Trophoblast cell (in vitro differentiated cells and primary cell): ENCODE data around the gene ZAP70.

ENCODE experiments used
- DNase-seq, 2 donors: peaks; one replicate each; pipeline ENCODE4 v3.0.0-alpha.2; 2016
- H2AFZ ChIP-seq: 2 replicates; pipeline ENCODE4 v1.6.1; 2013; ENCODE audit warnings: low read length, moderate library complexity, mild to moderate bottlenecking; ENCODE audit not compliant: insufficient read depth, poor library complexity
- H2AK5ac ChIP-seq: 2 replicates; pipeline ENCODE4 v1.6.1; 2013; ENCODE audit warnings: mild to moderate bottlenecking, low read length
- H2BK120ac ChIP-seq: 2 replicates; pipeline ENCODE4 v1.6.1; 2013; ENCODE audit warnings: low read length, mild to moderate bottlenecking, moderate library complexity; ENCODE audit not compliant: insufficient read depth, poor library complexity
- H2BK12ac ChIP-seq: 2 replicates; pipeline ENCODE4 v1.6.1; 2013; ENCODE audit warnings: mild to moderate bottlenecking, low read length, moderate library complexity
- H2BK5ac ChIP-seq: 2 replicates; pipeline ENCODE4 v1.6.1; 2013; ENCODE audit warnings: low read length, low read depth, moderate library complexity, mild to moderate bottlenecking; ENCODE audit not compliant: poor library complexity
- H3K14ac ChIP-seq: 2 replicates; pipeline ENCODE4 v1.6.1; 2013; ENCODE audit warnings: mild to moderate bottlenecking, low read length
- H3K18ac ChIP-seq: 2 replicates; pipeline ENCODE4 v1.6.1; 2013; ENCODE audit warnings: mild to moderate bottlenecking, low read length
- H3K23ac ChIP-seq: 2 replicates; pipeline ENCODE4 v1.6.1; 2013; ENCODE audit warnings: low read length
- H3K27ac ChIP-seq: 2 replicates; pipeline ENCODE4 v1.5.1; 2013; ENCODE audit warnings: low read depth, mild to moderate bottlenecking, inconsistent platforms, low read length, moderate library complexity
- H3K27me3 ChIP-seq: 2 replicates; pipeline ENCODE4 v1.6.1; 2013; ENCODE audit warnings: inconsistent platforms, mild to moderate bottlenecking, low read length, moderate library complexity; ENCODE audit not compliant: insufficient read depth
- H3K36me3 ChIP-seq, 2 experiments: 1 replicate in 1 of 2; 2 replicates in 1 of 2; pipeline ENCODE4 v1.6.1; 2013; ENCODE audit warnings: low read length in 2 of 2, mild to moderate bottlenecking in 2 of 2, moderate library complexity in 1 of 2; ENCODE audit not compliant: insufficient read depth in 2 of 2, control insufficient read depth in 1 of 2
- H3K4ac ChIP-seq: 2 replicates; pipeline ENCODE4 v1.6.1; 2013; ENCODE audit warnings: low read depth, mild to moderate bottlenecking, low read length, moderate library complexity
- H3K4me1 ChIP-seq, 2 experiments: 1 replicate in 1 of 2; 2 replicates in 1 of 2; pipeline ENCODE4 v1.6.1; 2013; ENCODE audit warnings: low read length in 2 of 2, mild to moderate bottlenecking in 2 of 2, moderate library complexity in 1 of 2; ENCODE audit not compliant: insufficient read depth in 2 of 2, control insufficient read depth in 1 of 2
- H3K4me2 ChIP-seq: 2 replicates; pipeline ENCODE4 v1.6.1; 2013; ENCODE audit warnings: inconsistent platforms, mild to moderate bottlenecking, low read length, moderate library complexity
- H3K4me3 ChIP-seq: 2 replicates; pipeline ENCODE4 v1.5.1; 2013; ENCODE audit warnings: mild to moderate bottlenecking, low read depth, low read length, inconsistent platforms
- H3K79me1 ChIP-seq: one replicate; pipeline ENCODE4 v1.6.1; 2013; ENCODE audit warnings: low read length
- H3K79me2 ChIP-seq: 2 replicates; pipeline ENCODE4 v1.6.1; 2013; ENCODE audit warnings: low read length, mild to moderate bottlenecking; ENCODE audit not compliant: control insufficient read depth, insufficient read depth, poor library complexity
- H3K9ac ChIP-seq: 2 replicates; pipeline ENCODE4 v1.6.1; 2013; ENCODE audit warnings: mild to moderate bottlenecking, low read length
- H3K9me3 ChIP-seq: 2 replicates; pipeline ENCODE4 v1.6.1; 2013; ENCODE audit warnings: low read depth, mild to moderate bottlenecking, control low read depth, inconsistent platforms, low read length; ENCODE audit not compliant: insufficient read depth
- H4K12ac ChIP-seq: 2 replicates; pipeline ENCODE4 v1.6.1; 2013; ENCODE audit warnings: low read depth, mild to moderate bottlenecking, low read length, moderate library complexity
- H4K8ac ChIP-seq: 2 replicates; pipeline ENCODE4 v1.6.1; 2013; ENCODE audit warnings: low read depth, mild to moderate bottlenecking, low read length, moderate library complexity
- H4K91ac ChIP-seq: one replicate; pipeline ENCODE4 v1.6.1; 2013; ENCODE audit warnings: low read depth, mild to moderate bottlenecking, low read length, moderate library complexity
- WGBS: extraction: QIAGEN DNeasy Blood & Tissue Kit; methylation state at CpG from one replicate; pipeline ENCODE4 v1.1.7; 2013; ENCODE audit warnings: missing lambda C conversion rate; ENCODE audit not compliant: insufficient read length, insufficient coverage; ENCODE audit errors: extremely low coverage; 5-methylcytosine and 5-hydroxymethylcytosine counted together

ZAP70 gene

GRCh38 chr2:97754690-97755346 is 41.4 kb downstream of the ZAP70 start:
- H2AFZ ChIP-seq = no peak overlapping the region

GRCh38 chr2:97755491-97755890 is 42.1 kb downstream of the ZAP70 start:
- no peak overlapping the region for H3K9ac ChIP-seq
- H4K8ac ChIP-seq = no peak overlapping the region
- H3K18ac ChIP-seq = no peak overlapping the region
- peaks cover 0 to 3% of the 10 kb centered on the region in 2 experiments for H3K4me1 ChIP-seq
- H3K23ac ChIP-seq = no peak overlapping the region
- H2AFZ ChIP-seq = no peak overlapping the region
- no peak overlapping the region for H3K14ac ChIP-seq
- H3K27ac ChIP-seq = no peak overlapping the region
- H3K36me3 ChIP-seq = peaks cover 21 to 25% of the 10 kb centered on the region in 2 experiments
- H2BK12ac ChIP-seq = no peak overlapping the region
- no peak overlapping the region for H2AK5ac ChIP-seq
- H3K9me3 ChIP-seq = no peaks in the 10 kb centered on the region
- H2BK120ac ChIP-seq = no peak overlapping the region
- no peak overlapping the region for H4K91ac ChIP-seq
- H2BK5ac ChIP-seq = no peak overlapping the region
- no peak overlapping the region for H3K4me3 ChIP-seq
- no peaks in the 10 kb centered on the region for H3K79me1 ChIP-seq
- no peaks in the 10 kb centered on the region for H3K27me3 ChIP-seq
- H3K4ac ChIP-seq = no peak overlapping the region
- H4K12ac ChIP-seq = no peak overlapping the region
- no peaks in the 10 kb centered on the region for H3K79me2 ChIP-seq
- no peak for DNase-seq
- H3K4me2 ChIP-seq = no peak overlapping the region
- no CpG with 5 or more reads among the region's 2 CpGs for WGBS

More at GRCh38 chr2:97754690-97755346, 41.4 kb downstream of the ZAP70 start:
- H3K79me2 ChIP-seq = no peaks in the 10 kb centered on the region
- H4K12ac ChIP-seq = no peak overlapping the region
- H3K27ac ChIP-seq = no peak overlapping the region
- H2AK5ac ChIP-seq = no peak overlapping the region
- H3K4me3 ChIP-seq = no peak overlapping the region
- H2BK120ac ChIP-seq = no peak overlapping the region
- peaks cover 17 to 20% of the 10 kb centered on the region in 2 experiments for H3K36me3 ChIP-seq
- no peaks in the 10 kb centered on the region for H3K79me1 ChIP-seq
- no peak overlapping the region for H3K23ac ChIP-seq
- no peak overlapping the region for H3K9ac ChIP-seq
- DNase-seq = no peak
- no peak overlapping the region for H3K4me2 ChIP-seq
- no peak overlapping the region for H3K14ac ChIP-seq
- peaks cover 0 to 3% of the 10 kb centered on the region in 2 experiments for H3K4me1 ChIP-seq
- no peak overlapping the region for H4K8ac ChIP-seq
- no peak overlapping the region for H3K18ac ChIP-seq
- no peaks in the 10 kb centered on the region for H3K27me3 ChIP-seq
- H4K91ac ChIP-seq = no peak overlapping the region
- H3K9me3 ChIP-seq = no peaks in the 10 kb centered on the region
- no peak overlapping the region for H2BK5ac ChIP-seq
- no CpG with 5 or more reads among the region's 12 CpGs for whole genome bisulfite sequencing
- H2BK12ac ChIP-seq = no peak overlapping the region
- H3K4ac ChIP-seq = no peak overlapping the region

GRCh38 chr2:97757062-97757461 is 43.7 kb downstream of the ZAP70 start:
- WGBS = no CpG with 5 or more reads among the region's 18 CpGs
- DNase-seq = no peak
- no peak overlapping the region for H4K91ac ChIP-seq
- no peak overlapping the region for H2BK120ac ChIP-seq
- no peak overlapping the region for H4K8ac ChIP-seq
- no peaks in the 10 kb centered on the region for H3K4me1 ChIP-seq
- no peaks in the 10 kb centered on the region for H3K9me3 ChIP-seq
- no peak overlapping the region for H3K14ac ChIP-seq
- H3K27me3 ChIP-seq = no peaks in the 10 kb centered on the region
- H4K12ac ChIP-seq = no peak overlapping the region
- peaks cover 32 to 39% of the 10 kb centered on the region in 2 experiments for H3K36me3 ChIP-seq
- H3K4me3 ChIP-seq = no peak overlapping the region
- H3K23ac ChIP-seq = no peak overlapping the region
- H3K79me1 ChIP-seq = no peaks in the 10 kb centered on the region
- no peak overlapping the region for H2BK5ac ChIP-seq
- no peak overlapping the region for H3K18ac ChIP-seq
- H3K4ac ChIP-seq = no peak overlapping the region
- no peak overlapping the region for H2AK5ac ChIP-seq
- no peak overlapping the region for H2BK12ac ChIP-seq
- no peak overlapping the region for H3K9ac ChIP-seq
- no peak overlapping the region for H3K4me2 ChIP-seq
- H3K79me2 ChIP-seq = no peaks in the 10 kb centered on the region
- H2AFZ ChIP-seq = no peak overlapping the region
- no peak overlapping the region for H3K27ac ChIP-seq

GRCh38 chr2:97758131-97758705 is 44.8 kb downstream of the ZAP70 start:
- Histone ChIP-seq H3K4ac (no peak overlapping the region), H3K14ac (no peak overlapping the region), H3K4me3 (no peak overlapping the region), H3K36me3 (peaks cover 35 to 46% of the 10 kb centered on the region in 2 experiments), H2AK5ac (no peak overlapping the region), H4K91ac (no peak overlapping the region), H3K79me2 (no peaks in the 10 kb centered on the region), H3K9me3 (no peaks in the 10 kb centered on the region), H2BK5ac (no peak overlapping the region), H3K23ac (no peak overlapping the region), H4K8ac (no peak overlapping the region), H3K27me3 (no peaks in the 10 kb centered on the region), H3K27ac (no peak overlapping the region), H4K12ac (no peak overlapping the region), H2BK120ac (no peak overlapping the region), H3K79me1 (no peaks in the 10 kb centered on the region), H3K9ac (no peak overlapping the region), H3K4me2 (no peak overlapping the region), H2AFZ (no peak overlapping the region), H3K18ac (no peak overlapping the region), H3K4me1 (no peaks in the 10 kb centered on the region), H2BK12ac (no peak overlapping the region)
- WGBS = no CpG with 5 or more reads among the region's 1 CpG
- DNase-seq = no peak
